GM23248 (cell line): ENCODE measurements around the gene HIGD1A.

Experiments used
- EZH2 ChIP-seq: fragments of 200-600 bp; sonication (generic); IDR thresholded peaks from 2 replicates; pipeline ENCODE4 v1.6.1; 2018; ENCODE audit warnings: antibody characterized with exemption, mild to moderate bottlenecking; ENCODE audit not compliant: insufficient read depth, poor library complexity, severe bottlenecking
- EZH2phosphoT487 ChIP-seq: fragments of 200-600 bp; sonication (generic); IDR thresholded peaks from 2 replicates; pipeline ENCODE4 v1.6.1; 2018; ENCODE audit warnings: antibody characterized with exemption, moderate library complexity, mild to moderate bottlenecking, low read depth; ENCODE audit not compliant: insufficient read depth

DNA sequence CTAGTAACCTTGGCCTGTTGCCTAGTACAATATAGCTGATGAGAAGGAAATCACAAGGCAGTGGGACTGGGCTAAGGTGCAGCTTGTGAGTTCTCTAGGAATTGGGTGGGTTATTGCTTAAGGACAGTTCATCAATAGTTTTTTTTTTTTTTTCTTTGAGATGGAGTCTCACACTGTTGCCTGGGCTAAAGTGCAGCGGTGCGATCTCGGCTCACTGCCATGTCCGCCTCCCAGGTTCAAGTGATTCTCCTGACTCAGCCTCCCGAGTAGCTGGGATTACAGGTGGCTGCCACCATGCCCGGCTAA lies 16.4 kb upstream of the HIGD1A start:
- TF ChIP-seq EZH2: no peak
- no peak for TF ChIP-seq EZH2phosphoT487
